IMR-90 (cell line): Measurements from ENCODE around the gene PRKACA.

Experiments used
- CEBPB ChIP-seq: IDR thresholded peaks from 2 replicates; pipeline ENCODE4 v1.6.1; 2012; ENCODE audit warnings: low read depth, low read length, improper control_type of control experiment
- CTCF ChIP-seq: conservative IDR thresholded peaks from 2 replicates; pipeline ENCODE4 v1.5.1; 2012; ENCODE audit warnings: mild to moderate bottlenecking, low read depth, low read length, improper control_type of control experiment
- MAFK ChIP-seq: IDR thresholded peaks from 2 replicates; pipeline ENCODE4 v1.6.1; 2012; ENCODE audit warnings: low read depth, low read length, improper control_type of control experiment
- MAZ ChIP-seq: IDR thresholded peaks from 2 replicates; pipeline ENCODE4 v1.6.1; 2012; ENCODE audit warnings: low read depth, mild to moderate bottlenecking, low read length, improper control_type of control experiment, moderate library complexity, borderline replicate concordance
- NFE2L2 ChIP-seq: fragments of 150-350 bp; IDR thresholded peaks from 2 replicates; pipeline ENCODE4 v1.6.1; 2016; ENCODE audit warnings: low read depth, mild to moderate bottlenecking, low read length
- POLR2A ChIP-seq: IDR thresholded peaks from 2 replicates; pipeline ENCODE4 v1.6.1; 2012; ENCODE audit warnings: mild to moderate bottlenecking, low read depth, low read length
- RCOR1 ChIP-seq: IDR thresholded peaks from 2 replicates; pipeline ENCODE4 v1.6.1; 2012; ENCODE audit warnings: mild to moderate bottlenecking, low read length, improper control_type of control experiment; ENCODE audit not compliant: insufficient replicate concordance

GRCh38 chr19:14159059-14159458, 41.5 kb upstream of the PRKACA start:
- no peak for TF ChIP-seq CTCF
- no peak for TF ChIP-seq RCOR1
- no peak for TF ChIP-seq MAZ
- TF ChIP-seq POLR2A: no peak
- no peak for TF ChIP-seq MAFK
- no peak for TF ChIP-seq CEBPB
- TF ChIP-seq NFE2L2: no peak
